HL-60 (cell line): Measurements from ENCODE around the gene BAZ1B.
A peak's percentile ranks its signal among the peaks of the same experiment; 100 is the strongest.
"Not testable (repeated sequence)": the region's sequence is repeated elsewhere in the genome, so short reads cannot be mapped to it uniquely, and the experiment has no call there.

Source experiments
- DNase-seq, 2 experiments: peaks; one replicate each; pipeline ENCODE4 v3.0.0-alpha.2; 2010 to 2020; ENCODE audit warnings: low read depth in 1 of 2, low spot score in 1 of 2
- H3K27ac ChIP-seq: fragments of 250-450 bp; sonication (Bioruptor Pico); replicated peaks from 2 replicates; pipeline ENCODE4 v1.5.1; 2020; ENCODE audit warnings: mild to moderate bottlenecking, moderate library complexity
- H3K27me3 ChIP-seq: fragments of 250-450 bp; sonication (Bioruptor Pico); 2 replicates; pipeline ENCODE4 v1.5.1; 2021; ENCODE audit warnings: mild to moderate bottlenecking, moderate library complexity; ENCODE audit not compliant: insufficient read depth, poor library complexity, severe bottlenecking
- H3K4me3 ChIP-seq: replicated peaks from 2 replicates; pipeline ENCODE4 v1.5.1; 2011; ENCODE audit warnings: mild to moderate bottlenecking, control low read depth, low read length; ENCODE audit not compliant: insufficient read depth
- GABPA ChIP-seq: IDR thresholded peaks from 2 replicates; pipeline ENCODE4 v1.6.1; 2012; ENCODE audit warnings: low read depth
- POLR2AphosphoS5 ChIP-seq: IDR thresholded peaks from 2 replicates; pipeline ENCODE4 v1.6.1; 2012; ENCODE audit warnings: low read depth
- REST ChIP-seq: IDR thresholded peaks from 2 replicates; pipeline ENCODE4 v1.6.1; 2012; ENCODE audit warnings: low read depth; ENCODE audit not compliant: insufficient replicate concordance
- SPI1 ChIP-seq: IDR thresholded peaks from 2 replicates; pipeline ENCODE4 v1.6.1; 2012; ENCODE audit warnings: low read depth, mild to moderate bottlenecking, borderline replicate concordance
- TF ChIP-seq, protein P1 (sequence below): IDR thresholded peaks from one replicate; pipeline ENCODE4 v1.5.1; 2011; ENCODE audit warnings: low read length, control low read depth, inconsistent platforms; ENCODE audit not compliant: insufficient read depth

The BAZ1B gene

GRCh38 chr7:73556208-73557107 is 34.4 kb upstream of the BAZ1B start:
- Histone ChIP-seq H3K27ac (peak overlapping the region; percentile 60), H3K27me3 (no peaks in the 10 kb centered on the region), H3K4me3 (peak overlapping the region; percentile 92)
- no peak for TF ChIP-seq POLR2AphosphoS5
- TF ChIP-seq REST = no peak
- DNase-seq = no peak

- no peak for DNase-seq
- peak overlapping the region; percentile 60 for H3K27ac ChIP-seq
- no peaks in the 10 kb centered on the region for H3K27me3 ChIP-seq
- peak overlapping the region; percentile 92; the same call in 1 of the 2 replicates for H3K4me3 ChIP-seq
- TF ChIP-seq REST (no peak), SPI1 (no peak), GABPA (no peak), POLR2AphosphoS5 (no peak)
- TF ChIP-seq, protein P1, sequence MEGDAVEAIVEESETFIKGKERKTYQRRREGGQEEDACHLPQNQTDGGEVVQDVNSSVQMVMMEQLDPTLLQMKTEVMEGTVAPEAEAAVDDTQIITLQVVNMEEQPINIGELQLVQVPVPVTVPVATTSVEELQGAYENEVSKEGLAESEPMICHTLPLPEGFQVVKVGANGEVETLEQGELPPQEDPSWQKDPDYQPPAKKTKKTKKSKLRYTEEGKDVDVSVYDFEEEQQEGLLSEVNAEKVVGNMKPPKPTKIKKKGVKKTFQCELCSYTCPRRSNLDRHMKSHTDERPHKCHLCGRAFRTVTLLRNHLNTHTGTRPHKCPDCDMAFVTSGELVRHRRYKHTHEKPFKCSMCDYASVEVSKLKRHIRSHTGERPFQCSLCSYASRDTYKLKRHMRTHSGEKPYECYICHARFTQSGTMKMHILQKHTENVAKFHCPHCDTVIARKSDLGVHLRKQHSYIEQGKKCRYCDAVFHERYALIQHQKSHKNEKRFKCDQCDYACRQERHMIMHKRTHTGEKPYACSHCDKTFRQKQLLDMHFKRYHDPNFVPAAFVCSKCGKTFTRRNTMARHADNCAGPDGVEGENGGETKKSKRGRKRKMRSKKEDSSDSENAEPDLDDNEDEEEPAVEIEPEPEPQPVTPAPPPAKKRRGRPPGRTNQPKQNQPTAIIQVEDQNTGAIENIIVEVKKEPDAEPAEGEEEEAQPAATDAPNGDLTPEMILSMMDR = no peak
Measured at GRCh38 chr7:73555411-73555982, 33.4 kb upstream of the BAZ1B start.

DNA sequence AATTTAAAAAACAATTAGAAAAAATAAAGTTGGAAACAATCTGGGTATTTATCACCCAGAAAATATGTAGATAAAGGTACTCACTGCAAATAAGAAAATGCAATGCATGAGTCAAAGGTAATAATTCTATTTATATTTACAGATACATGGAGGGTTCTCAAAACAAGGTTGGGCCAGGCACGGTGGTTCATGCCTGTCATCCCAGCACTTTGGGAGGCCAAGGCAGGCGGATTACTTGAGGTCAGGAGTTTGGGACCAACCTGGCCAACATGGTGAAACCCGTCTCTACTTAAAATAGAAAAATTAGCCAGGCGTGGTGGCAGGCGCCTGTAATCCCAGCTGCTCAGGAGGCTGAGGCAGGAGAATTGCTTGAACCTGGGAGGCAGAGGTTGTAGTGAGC is 28.0 kb upstream of the BAZ1B start:
- not testable (repeated sequence) for H3K27me3 ChIP-seq, DNase-seq, H3K27ac ChIP-seq, H3K4me3 ChIP-seq

- Histone ChIP-seq H3K27me3 (no peaks in the 10 kb centered on the region), H3K27ac (no peak overlapping the region), H3K4me3 (no peak overlapping the region)
- DNase-seq = no peak
- TF ChIP-seq REST (no peak), GABPA (no peak), POLR2AphosphoS5 (no peak), SPI1 (no peak)
- TF ChIP-seq, protein P1 = no peak
Measured at GRCh38 chr7:73549176-73549575, 27.1 kb upstream of the BAZ1B start.
